Fibroblast of villous mesenchyme (primary cell): ENCODE results near the gene CD59. TPM values are rescaled to one million over a fixed set of nuclear protein-coding genes. Genes with fewer than 3 reads are reported as not detected.

Experiments
- DNase-seq: peaks from one replicate; pipeline ENCODE4 v3.0.0-alpha.2; 2010; ENCODE audit warnings: low read depth
- H3K4me3 ChIP-seq: 2 replicates; pipeline ENCODE4 v1.5.1; 2011; ENCODE audit warnings: low read depth, mild to moderate bottlenecking, low read length
- total RNA-seq: library from RNA; depleted of rRNA; stranded (reverse); fragments of >200 nt; gene quantifications from 2 replicates; pipeline ENCODE4 v1.2.3, GENCODE V29; 2012
- TF ChIP-seq, protein P1 (sequence below): IDR thresholded peaks from 2 replicates; pipeline ENCODE4 v1.5.1; 2012; ENCODE audit warnings: low read depth, mild to moderate bottlenecking, low read length; ENCODE audit not compliant: insufficient read depth

CD59 gene
- total RNA-seq, 1 donor, result 279 TPM

DNA sequence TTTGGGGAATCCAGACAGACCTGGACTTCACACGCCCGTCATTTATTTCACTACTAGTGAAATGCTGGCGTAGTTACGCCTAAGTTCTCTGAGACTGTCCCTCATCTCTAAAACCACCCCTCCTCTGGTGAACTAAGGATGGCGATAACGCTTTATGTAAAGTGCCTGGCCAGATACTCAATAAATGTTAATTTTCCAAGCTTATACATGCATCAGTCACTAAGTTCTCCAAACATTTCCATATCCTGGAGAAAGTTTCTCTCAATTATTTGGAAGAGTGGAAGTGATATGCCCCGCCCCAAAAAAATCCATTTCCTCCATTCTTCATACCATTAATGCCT is 39.2 kb upstream of the CD59 start:
- TF ChIP-seq, protein P1, sequence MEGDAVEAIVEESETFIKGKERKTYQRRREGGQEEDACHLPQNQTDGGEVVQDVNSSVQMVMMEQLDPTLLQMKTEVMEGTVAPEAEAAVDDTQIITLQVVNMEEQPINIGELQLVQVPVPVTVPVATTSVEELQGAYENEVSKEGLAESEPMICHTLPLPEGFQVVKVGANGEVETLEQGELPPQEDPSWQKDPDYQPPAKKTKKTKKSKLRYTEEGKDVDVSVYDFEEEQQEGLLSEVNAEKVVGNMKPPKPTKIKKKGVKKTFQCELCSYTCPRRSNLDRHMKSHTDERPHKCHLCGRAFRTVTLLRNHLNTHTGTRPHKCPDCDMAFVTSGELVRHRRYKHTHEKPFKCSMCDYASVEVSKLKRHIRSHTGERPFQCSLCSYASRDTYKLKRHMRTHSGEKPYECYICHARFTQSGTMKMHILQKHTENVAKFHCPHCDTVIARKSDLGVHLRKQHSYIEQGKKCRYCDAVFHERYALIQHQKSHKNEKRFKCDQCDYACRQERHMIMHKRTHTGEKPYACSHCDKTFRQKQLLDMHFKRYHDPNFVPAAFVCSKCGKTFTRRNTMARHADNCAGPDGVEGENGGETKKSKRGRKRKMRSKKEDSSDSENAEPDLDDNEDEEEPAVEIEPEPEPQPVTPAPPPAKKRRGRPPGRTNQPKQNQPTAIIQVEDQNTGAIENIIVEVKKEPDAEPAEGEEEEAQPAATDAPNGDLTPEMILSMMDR, result no peak
- no peak overlapping the region for H3K4me3 ChIP-seq
- DNase-seq, result no peak

DNA sequence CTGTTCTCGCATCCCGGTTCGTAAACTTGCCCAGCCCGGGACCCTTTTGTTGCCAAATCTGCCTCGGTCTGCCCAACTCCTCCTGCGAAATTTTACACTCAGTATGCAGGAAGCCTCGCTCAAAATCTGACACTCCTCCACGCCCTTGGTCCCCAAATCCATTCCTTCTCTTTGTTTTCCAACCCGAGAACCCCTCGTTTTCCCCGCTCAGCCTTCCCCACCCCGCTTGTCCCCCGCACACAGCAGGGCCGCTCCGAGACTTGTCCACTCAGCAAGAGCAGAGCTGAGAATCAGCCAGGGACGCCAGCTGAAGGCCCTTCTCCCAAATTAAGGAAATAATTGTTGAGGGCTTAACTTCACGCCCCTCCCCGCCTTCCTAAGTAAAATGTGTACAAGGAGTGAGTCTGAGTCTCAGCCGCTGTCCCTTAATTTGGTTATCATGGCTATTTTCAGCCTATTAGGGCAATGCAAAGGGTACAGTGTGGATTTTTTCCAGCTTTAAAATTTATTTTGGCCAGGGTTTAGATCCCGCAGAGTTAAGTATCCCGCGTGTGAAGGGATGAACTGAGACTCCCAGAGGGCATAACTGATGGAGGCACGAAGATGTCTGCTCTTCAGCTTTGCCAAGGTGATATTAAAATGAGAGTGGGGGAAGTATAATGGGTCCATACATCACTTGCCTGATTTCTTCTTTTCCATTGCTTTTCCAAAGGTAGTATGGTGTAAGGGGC is 38.7 kb upstream of the CD59 start:
- peak overlapping the region; percentile 97 for H3K4me3 ChIP-seq
- TF ChIP-seq, protein P1, result no peak
- DNase-seq, result no peak

GRCh38 chr11:33773987-33774735 is 37.9 kb upstream of the CD59 start, which contains the start of gene FBXO3:
TSS of gene FBXO3 (minus strand) at chr11:33774520. CDS start at chr11:33774497, 23 bp downstream.
- TF ChIP-seq, protein P1, result no peak
- DNase-seq, result peak; percentile 80
- peak within 1 kb of the TSS; percentile 97 for H3K4me3 ChIP-seq

DNA sequence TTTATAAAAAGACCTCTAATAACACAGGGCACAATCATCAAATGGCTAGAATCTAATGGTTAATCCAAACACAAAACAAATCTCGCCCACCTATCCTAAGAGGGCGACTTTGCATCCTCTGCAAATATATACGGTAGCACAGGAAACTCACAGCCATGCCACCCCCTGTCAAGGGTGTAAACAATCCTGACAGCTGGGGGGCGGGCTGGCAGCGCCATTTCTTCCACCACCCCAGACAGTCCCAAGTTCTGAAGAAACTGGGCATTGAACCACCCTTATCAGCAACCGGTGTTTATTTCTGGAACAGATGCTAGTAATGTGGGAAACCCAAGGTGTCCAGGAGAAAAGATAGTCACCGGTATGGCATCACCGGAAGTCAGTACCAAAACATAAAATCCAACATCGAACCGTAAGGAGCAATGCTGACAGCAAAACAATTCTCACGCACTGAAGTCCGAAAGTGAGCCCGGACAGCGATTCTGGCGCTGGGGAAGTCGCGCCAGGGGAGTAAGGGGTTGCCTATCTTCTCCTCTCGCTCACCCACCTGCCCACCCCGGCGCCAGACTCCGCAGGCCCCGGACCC is 37.3 kb upstream of the CD59 start:
- peak; percentile 20 for DNase-seq
- TF ChIP-seq, protein P1, result no peak

GRCh38 chr11:33772870-33773269 is 36.6 kb upstream of the CD59 start:
- TF ChIP-seq, protein P1, result no peak
- DNase-seq, result no peak
- no peak overlapping the region for H3K4me3 ChIP-seq

More for the DNA sequence above, 37.3 kb upstream of the CD59 start:
- peak overlapping the region; percentile 97 for H3K4me3 ChIP-seq

- DNase-seq, result no peak
- no peak overlapping the region for H3K4me3 ChIP-seq
- TF ChIP-seq, protein P1, result no peak
Observed at GRCh38 chr11:33772300-33772699, 36.1 kb upstream of the CD59 start.
